ENCODE data around the gene GTF2H4. TPM values are rescaled to one million over a fixed set of nuclear protein-coding genes. Genes with fewer than 3 reads are reported as not detected.

Gene GTF2H4
- total RNA-seq, 2 donors from 2014 or later = 14.9 to 42.2 TPM

GRCh38 chr6:30876039-30876730 lies 31.8 kb upstream of the GTF2H4 start:
- TF ChIP-seq, protein P1, sequence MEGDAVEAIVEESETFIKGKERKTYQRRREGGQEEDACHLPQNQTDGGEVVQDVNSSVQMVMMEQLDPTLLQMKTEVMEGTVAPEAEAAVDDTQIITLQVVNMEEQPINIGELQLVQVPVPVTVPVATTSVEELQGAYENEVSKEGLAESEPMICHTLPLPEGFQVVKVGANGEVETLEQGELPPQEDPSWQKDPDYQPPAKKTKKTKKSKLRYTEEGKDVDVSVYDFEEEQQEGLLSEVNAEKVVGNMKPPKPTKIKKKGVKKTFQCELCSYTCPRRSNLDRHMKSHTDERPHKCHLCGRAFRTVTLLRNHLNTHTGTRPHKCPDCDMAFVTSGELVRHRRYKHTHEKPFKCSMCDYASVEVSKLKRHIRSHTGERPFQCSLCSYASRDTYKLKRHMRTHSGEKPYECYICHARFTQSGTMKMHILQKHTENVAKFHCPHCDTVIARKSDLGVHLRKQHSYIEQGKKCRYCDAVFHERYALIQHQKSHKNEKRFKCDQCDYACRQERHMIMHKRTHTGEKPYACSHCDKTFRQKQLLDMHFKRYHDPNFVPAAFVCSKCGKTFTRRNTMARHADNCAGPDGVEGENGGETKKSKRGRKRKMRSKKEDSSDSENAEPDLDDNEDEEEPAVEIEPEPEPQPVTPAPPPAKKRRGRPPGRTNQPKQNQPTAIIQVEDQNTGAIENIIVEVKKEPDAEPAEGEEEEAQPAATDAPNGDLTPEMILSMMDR (IDR thresholded peaks at IDR 0.05) = no peak
- DNase-seq (ENCODE audit: low spot score) (no peak), ATAC-seq (ENCODE audit: insufficient number of reproducible peaks, low FRiP score, low read depth) (no peak)
- Histone ChIP-seq H3K9me3 (peaks cover 4% of the 10 kb centered on the region), H3K4me1 (ENCODE audit: control insufficient read depth in 1 of 2, low read depth in 2 of 2) (peaks cover 8 to 20% of the 10 kb centered on the region in 2 donors), H3K27ac (peak overlapping the region; percentile 20 to 92), H3K4me3 (no peak overlapping the region), H3K27me3 (replicated peaks; ENCODE audit: insufficient read depth) (no peaks in the 10 kb centered on the region), H3K36me3 (no peaks in the 10 kb centered on the region)

- Histone ChIP-seq H3K4me1 (ENCODE audit: control insufficient read depth in 1 of 2, low read depth in 2 of 2) (peaks cover 9 to 28% of the 10 kb centered on the region in 2 donors), H3K36me3 (no peaks in the 10 kb centered on the region), H3K27ac (peak overlapping the region; percentile 86 to 92), H3K4me3 (peak overlapping the region; percentile 77), H3K27me3 (replicated peaks; ENCODE audit: insufficient read depth) (no peaks in the 10 kb centered on the region), H3K9me3 (no peaks in the 10 kb centered on the region)
- TF ChIP-seq, protein P1 (IDR thresholded peaks at IDR 0.05) = peak; percentile 86
- DNase-seq (ENCODE audit: low spot score) (peak; percentile 82), ATAC-seq (ENCODE audit: insufficient number of reproducible peaks, low FRiP score, low read depth) (peak; percentile 9)
These were observed 30.4 kb upstream of the GTF2H4 start for GRCh38 chr6:30877419-30878262.

- ATAC-seq (ENCODE audit: insufficient number of reproducible peaks, low FRiP score, low read depth) (no peak), DNase-seq (ENCODE audit: low spot score) (no peak)
- Histone ChIP-seq H3K27me3 (replicated peaks; ENCODE audit: insufficient read depth) (no peaks in the 10 kb centered on the region), H3K27ac (no peak overlapping the region), H3K36me3 (no peaks in the 10 kb centered on the region), H3K9me3 (no peaks in the 10 kb centered on the region), H3K4me1 (ENCODE audit: control insufficient read depth in 1 of 2, low read depth in 2 of 2) (peaks cover 10 to 42% of the 10 kb centered on the region in 2 donors), H3K4me3 (no peak overlapping the region)
- TF ChIP-seq, protein P1 (IDR thresholded peaks at IDR 0.05) = no peak
These were observed 28.2 kb upstream of the GTF2H4 start for GRCh38 chr6:30879684-30880427.

GRCh38 chr6:30880698-30881252 lies 27.2 kb upstream of the GTF2H4 start:
- H3K27ac ChIP-seq = no peak overlapping the region
- TF ChIP-seq, protein P1 (IDR thresholded peaks at IDR 0.05) = no peak
- peaks cover 18 to 51% of the 10 kb centered on the region in 2 donors for H3K4me1 ChIP-seq (ENCODE audit: control insufficient read depth in 1 of 2, low read depth in 2 of 2)
- no peak for ATAC-seq (ENCODE audit: insufficient number of reproducible peaks, low FRiP score, low read depth)
- no peaks in the 10 kb centered on the region for H3K36me3 ChIP-seq
- DNase-seq (ENCODE audit: low spot score) = no peak
- no peak overlapping the region for H3K4me3 ChIP-seq
- H3K9me3 ChIP-seq = no peaks in the 10 kb centered on the region
- H3K27me3 ChIP-seq (replicated peaks; ENCODE audit: insufficient read depth) = no peaks in the 10 kb centered on the region

Measured in thoracic aorta (tissue), 2 donors.